GM21515 (cell line): ENCODE results near the gene ABCC1.
"Not testable (repeated sequence)": the region's sequence is repeated elsewhere in the genome, so short reads cannot be mapped to it uniquely, and the experiment has no call there.

Source experiments
- ATAC-seq: cut with Tn5 transposase; IDR thresholded peaks from one replicate; pipeline ENCODE4 v1.9.1; 2021; ENCODE audit not compliant: unreplicated experiment

ABCC1 gene

GRCh38 chr16:15942931-15943690 is 6.3 kb upstream of the ABCC1 start:
- ATAC-seq = no peak

GRCh38 chr16:15946257-15947044 is 3.0 kb upstream of the ABCC1 start:
- no peak for ATAC-seq

DNA sequence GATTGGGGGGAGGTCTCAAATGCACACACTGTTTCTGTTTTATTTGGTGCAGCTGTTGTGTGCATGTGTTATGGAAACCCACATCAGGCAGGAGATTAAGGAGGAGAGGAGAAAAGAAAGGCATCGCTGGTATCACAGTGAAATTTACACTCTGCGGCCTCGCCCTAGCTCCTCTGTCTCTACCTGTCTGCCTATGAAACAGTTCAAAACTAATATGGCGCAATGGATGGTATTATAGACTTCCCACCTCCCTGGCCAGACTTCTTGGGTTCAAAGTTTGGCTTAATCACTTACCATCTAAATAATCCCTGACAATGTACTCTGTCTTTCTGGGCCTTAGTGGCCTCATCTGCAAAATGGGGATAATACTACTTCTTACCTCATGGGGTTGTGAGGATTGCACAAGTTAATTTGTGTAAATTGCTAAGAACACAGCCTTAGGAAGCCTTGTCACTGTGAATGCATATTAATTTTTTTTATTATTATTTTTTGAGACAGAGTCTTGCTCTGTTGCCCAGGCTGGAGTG is 1.4 kb upstream of the ABCC1 start:
- no peak for ATAC-seq

DNA sequence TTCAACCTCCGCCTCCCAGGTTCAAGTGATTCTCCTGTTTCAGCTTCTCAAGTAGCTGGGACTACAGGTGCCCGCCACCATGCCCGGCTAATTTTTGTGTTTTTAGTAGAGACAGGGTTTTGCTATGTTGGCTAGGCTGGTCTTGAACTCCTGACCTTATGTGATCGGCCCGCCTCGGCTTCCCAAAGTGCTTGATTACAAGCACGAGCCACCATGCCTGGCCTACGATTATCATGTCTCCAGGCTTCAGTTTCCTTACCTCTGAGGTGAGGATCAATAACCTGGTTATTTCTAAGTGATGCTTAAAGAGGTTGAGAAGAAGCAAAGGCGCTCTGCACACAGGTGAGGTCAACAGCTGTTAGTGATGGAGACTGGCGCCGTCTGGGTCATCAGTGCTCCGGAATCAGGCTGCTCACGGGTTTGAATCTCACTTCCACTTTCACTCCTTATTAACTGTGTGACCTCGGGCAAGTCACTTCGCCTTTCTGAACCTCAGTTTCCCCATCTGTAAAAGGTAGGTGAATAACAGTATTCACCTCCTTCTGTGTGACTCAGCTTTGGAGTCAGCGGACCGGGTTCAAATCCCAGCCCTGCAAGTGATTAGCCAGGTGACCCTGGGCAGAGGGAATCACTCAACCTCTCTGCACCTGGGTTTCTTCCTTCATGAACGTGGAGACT is 745 bp upstream of the ABCC1 start:
- peak; percentile 42 for ATAC-seq

- ATAC-seq = no peak
These were observed 892 bp downstream of the ABCC1 start for GRCh38 chr16:15950161-15950854.

GRCh38 chr16:15950869-15951268 is 1.5 kb downstream of the ABCC1 start:
- ATAC-seq = no peak

DNA sequence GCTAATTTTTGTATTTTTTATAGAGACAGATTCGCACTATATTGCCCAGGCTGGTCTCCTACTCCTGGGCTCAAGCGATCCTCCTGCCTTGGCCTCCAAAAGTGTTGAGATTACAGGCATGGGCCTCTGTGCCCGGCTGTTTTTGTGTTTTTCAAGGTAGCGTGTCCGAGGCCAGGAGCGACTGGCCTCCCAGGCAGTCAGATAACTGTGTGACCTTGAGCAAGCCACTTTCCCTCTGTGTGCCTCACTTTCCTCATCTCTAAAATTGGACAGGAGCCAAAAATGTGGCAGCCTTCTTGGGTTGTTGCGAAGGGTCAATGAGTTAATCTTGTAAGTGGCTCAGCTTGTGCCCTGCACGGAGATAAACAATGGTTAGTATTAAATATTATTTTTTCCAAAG is 2.4 kb downstream of the ABCC1 start:
- no peak for ATAC-seq

DNA sequence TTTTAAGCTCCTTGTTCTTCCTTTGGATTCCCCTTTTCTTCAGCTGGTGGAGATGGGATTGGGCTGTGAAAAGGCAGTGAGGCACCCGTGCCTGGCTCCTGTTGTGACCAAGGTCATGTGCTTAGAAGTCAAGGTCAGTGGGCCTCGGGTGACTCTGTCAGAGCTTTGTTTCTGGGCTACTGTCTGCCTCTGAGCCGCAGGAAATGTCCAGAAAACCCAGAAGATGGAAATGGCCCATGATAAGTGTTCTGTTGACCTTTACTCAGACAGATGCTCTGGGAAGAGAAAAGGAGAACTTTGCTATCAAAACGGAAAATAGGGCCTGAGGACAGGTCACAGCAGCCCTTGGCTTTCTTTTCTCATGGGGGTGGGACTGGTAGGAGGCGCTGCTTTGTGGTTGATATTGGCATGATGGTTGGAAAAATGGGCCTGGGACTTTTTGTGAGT is 2.9 kb downstream of the ABCC1 start:
- ATAC-seq = no peak

GRCh38 chr16:15953477-15953876 is 4.1 kb downstream of the ABCC1 start:
- ATAC-seq = no peak

DNA sequence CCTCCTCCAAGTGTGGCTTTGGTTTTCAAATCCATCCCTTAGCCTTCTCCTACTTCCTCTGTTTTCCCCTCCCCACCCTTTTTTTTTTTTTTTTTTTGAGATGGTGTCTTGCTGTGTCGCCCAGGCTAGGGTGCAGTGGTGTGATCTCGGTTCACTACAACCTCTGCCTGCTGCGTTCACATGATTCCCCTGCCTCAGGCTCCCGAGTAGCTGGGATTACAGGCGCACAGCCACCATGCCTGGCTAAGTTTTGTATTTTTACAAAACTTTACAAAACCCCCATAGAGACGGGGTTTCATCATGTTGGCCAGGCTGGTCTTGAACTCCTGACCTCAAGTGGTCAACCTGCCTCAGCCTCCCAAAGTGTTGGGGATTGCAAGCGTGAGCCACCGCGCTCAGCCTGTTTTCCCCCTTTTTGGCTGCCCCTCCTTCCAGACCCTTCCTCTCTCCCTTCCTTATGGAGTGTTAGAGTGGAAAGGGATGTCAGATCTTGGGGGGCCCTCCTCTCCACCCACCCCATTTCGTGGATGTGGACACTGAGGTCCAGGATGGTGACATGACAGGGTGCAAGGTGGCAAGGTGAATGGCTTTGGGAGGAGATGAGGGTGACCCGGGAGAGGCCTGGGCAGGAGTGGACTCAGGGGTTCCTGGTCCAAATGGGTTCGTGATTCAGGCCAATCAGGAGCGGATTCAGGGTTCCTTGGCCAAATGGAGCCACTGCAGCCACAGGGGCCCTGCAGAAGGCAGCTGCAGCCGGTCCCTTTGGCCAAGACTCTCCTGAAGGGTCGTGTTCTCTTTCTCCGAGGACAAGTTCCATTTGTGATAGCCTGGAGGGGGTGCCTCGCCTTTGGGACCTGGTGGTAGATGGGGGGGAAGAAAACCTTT is 4.8 kb downstream of the ABCC1 start:
- ATAC-seq = no peak

GRCh38 chr16:15954814-15955151 is 5.4 kb downstream of the ABCC1 start:
- no peak for ATAC-seq

DNA sequence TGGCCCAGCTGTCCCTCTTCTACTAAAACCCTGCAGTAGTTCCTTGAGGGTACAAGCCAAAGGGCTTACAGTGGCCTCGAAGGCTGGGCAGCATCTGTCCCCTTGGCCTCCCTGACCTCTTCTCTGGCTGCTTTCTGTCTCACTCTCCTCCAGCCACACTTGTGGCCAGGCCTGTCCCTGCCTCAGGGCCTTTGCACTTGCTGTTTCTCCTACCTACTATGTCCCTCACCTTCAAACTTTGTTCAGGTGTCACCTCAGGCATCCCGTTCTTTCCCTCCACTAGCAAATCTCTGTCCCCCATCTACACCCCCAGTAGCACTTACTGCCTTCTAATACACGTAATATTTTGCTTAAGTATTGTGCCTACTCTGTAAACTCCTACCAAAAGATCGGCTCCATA is 6.0 kb downstream of the ABCC1 start:
- ATAC-seq = no peak

DNA sequence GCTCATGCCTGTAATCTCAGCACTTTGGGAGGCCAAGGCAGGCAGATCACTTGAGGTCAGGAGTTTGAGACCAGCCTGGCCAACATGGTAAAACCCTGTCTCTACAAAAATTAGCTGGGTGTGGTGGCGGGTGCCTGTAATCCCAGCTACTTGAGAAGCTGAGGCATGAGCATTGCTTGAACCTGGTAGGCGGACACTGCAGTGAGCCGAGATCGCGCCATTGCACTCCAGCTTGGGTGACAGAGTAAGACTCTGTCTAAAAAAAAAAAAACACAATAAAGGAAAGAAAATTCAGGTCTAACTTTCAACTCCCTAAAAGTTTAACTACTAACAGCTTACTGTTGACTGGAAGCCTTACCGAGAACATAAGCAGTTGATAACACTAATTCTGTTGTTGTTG is 6.7 kb downstream of the ABCC1 start:
- not testable (repeated sequence) for ATAC-seq

GRCh38 chr16:15958703-15959348 is 9.4 kb downstream of the ABCC1 start:
- ATAC-seq = no peak

GRCh38 chr16:15960124-15960971 is 10.9 kb downstream of the ABCC1 start:
- no peak for ATAC-seq

- no peak for ATAC-seq
These were observed 11.7 kb downstream of the ABCC1 start for GRCh38 chr16:15961060-15961511.

DNA sequence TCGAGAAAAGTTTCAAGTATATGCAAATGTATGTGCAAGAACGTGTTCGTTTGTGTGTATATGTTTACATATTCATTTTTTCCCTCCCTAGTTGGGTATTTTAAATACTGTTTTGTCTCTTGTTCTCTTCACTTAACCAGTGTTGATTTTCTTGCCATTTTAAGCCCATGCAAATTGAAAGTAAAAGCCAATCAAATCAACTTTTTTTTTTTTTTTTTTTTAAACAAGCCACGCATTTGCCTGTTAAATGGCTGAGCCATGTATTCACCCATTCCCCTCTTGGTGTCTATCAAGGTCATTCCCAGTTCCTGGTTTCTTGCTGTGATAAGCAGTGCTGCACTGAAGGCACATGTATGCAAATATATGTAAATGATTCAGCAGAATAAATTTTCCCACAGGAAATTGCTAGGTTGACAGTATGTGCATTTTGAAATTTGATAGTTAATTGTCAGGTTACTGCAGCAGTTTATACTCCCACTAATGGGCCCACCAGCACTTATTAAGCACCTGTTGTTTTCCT is 12.2 kb downstream of the ABCC1 start:
- ATAC-seq = no peak

GRCh38 chr16:15963307-15963910 is 14.0 kb downstream of the ABCC1 start:
- ATAC-seq = no peak
